OCI-LY7 (cell line): ENCODE data around the gene MID1. TPM values are rescaled to one million over a fixed set of nuclear protein-coding genes. Genes with fewer than 3 reads are reported as not detected.

ENCODE experiments used
- BruUV-seq: library from RNA; stranded (reverse); fragments of 400-500 nt; replicated peaks from 2 replicates; lab custom pipeline; 2021; lab: Mats Ljungman, UMichigan
- CTCF ChIA-PET: fragments of 300-600 bp; sonication (Branson Sonifier 250); formaldehyde crosslinking; loops from one replicate; lab custom pipeline; 2022; ENCODE audit warnings: antibody characterized with exemption; ENCODE audit not compliant: unreplicated experiment; lab: Charles Lee
- POLR2A ChIA-PET: fragments of 300-600 bp; sonication (Branson Sonifier 250); formaldehyde crosslinking; loops from one replicate; lab custom pipeline; 2022; ENCODE audit warnings: antibody characterized with exemption; lab: Charles Lee
- DNase-seq: peaks from one replicate; pipeline ENCODE4 v3.0.0-alpha.2; 2015; ENCODE audit warnings: low spot score
- H2AFZ ChIP-seq: fragments of 200-600 bp; sonication (generic), shearing (Covaris generic); 2 replicates; pipeline ENCODE4 v1.6.1; 2014; ENCODE audit warnings: mild to moderate bottlenecking, antibody characterized with exemption, low read length, moderate library complexity
- H3K27ac ChIP-seq: fragments of 200-600 bp; sonication (generic); 2 replicates; pipeline ENCODE4 v1.5.1; 2014; ENCODE audit warnings: mixed run types, low read depth, mild to moderate bottlenecking, moderate library complexity, low read length, inconsistent platforms; ENCODE audit not compliant: poor library complexity, severe bottlenecking
- H3K36me3 ChIP-seq: fragments of 200-600 bp; sonication (generic); 2 replicates; pipeline ENCODE4 v1.6.1; 2014; ENCODE audit warnings: mild to moderate bottlenecking, antibody characterized with exemption, low read length, moderate library complexity, mixed read lengths; ENCODE audit not compliant: insufficient read depth
- H3K4me1 ChIP-seq: fragments of 200-600 bp; sonication (generic); 2 replicates; pipeline ENCODE4 v1.5.1; 2014; ENCODE audit warnings: mild to moderate bottlenecking, low read length; ENCODE audit not compliant: insufficient read depth, poor library complexity, severe bottlenecking
- H3K4me2 ChIP-seq: fragments of 200-600 bp; sonication (generic); 2 replicates; pipeline ENCODE4 v1.6.1; 2014; ENCODE audit warnings: mild to moderate bottlenecking, low read length
- H3K4me3 ChIP-seq: fragments of 200-600 bp; sonication (generic); 2 replicates; pipeline ENCODE4 v1.5.1; 2014; ENCODE audit warnings: mild to moderate bottlenecking, low read depth, low read length; ENCODE audit not compliant: poor library complexity, severe bottlenecking
- H3K79me2 ChIP-seq: fragments of 200-600 bp; sonication (generic); 2 replicates; pipeline ENCODE4 v1.6.1; 2016; ENCODE audit warnings: low read depth, mild to moderate bottlenecking, low read length, moderate library complexity, mixed read lengths; ENCODE audit not compliant: insufficient read depth
- H3K9me2 ChIP-seq: fragments of 200-600 bp; sonication (generic); 2 replicates; pipeline ENCODE4 v1.6.1; 2016; ENCODE audit warnings: mild to moderate bottlenecking, low read length, mixed read lengths; ENCODE audit not compliant: insufficient read depth
- H3K9me3 ChIP-seq: fragments of 200-600 bp; sonication (generic); 2 replicates; pipeline ENCODE4 v1.6.1; 2014; ENCODE audit warnings: mild to moderate bottlenecking, mixed run types, low read length, mixed read lengths
- H4K20me1 ChIP-seq: fragments of 200-600 bp; sonication (generic); 2 replicates; pipeline ENCODE4 v1.6.1; 2014; ENCODE audit warnings: mild to moderate bottlenecking, antibody characterized with exemption, low read length, moderate library complexity, mixed read lengths; ENCODE audit not compliant: insufficient read depth
- CTCF ChIP-seq: fragments of 200-600 bp; sonication (generic); conservative IDR thresholded peaks from 2 replicates; pipeline ENCODE4 v1.5.1; 2014; ENCODE audit warnings: mild to moderate bottlenecking, antibody characterized with exemption, low read length, moderate library complexity, mixed read lengths
- EZH2phosphoT487 ChIP-seq: fragments of 200-600 bp; sonication (generic); IDR thresholded peaks from 2 replicates; pipeline ENCODE4 v1.6.1; 2018; ENCODE audit warnings: low read depth, borderline replicate concordance, mild to moderate bottlenecking, mixed run types, antibody characterized with exemption, low read length, moderate library complexity, mixed read lengths
- intact Hi-C: fragments of 100-400 bp; cut with micrococcal nuclease; formaldehyde crosslinking; loops from one replicate; pipeline ENCODE4 v1.10.0; 2022; ENCODE audit not compliant: unreplicated experiment
- total RNA-seq, 2 experiments: library from RNA; depleted of rRNA in 1 of 2; stranded (reverse); fragments of >200 nt in 1 of 2; shearing (Covaris generic) in 1 of 2; gene quantifications; 2 replicates each; pipeline ENCODE4 v1.2.3, GENCODE V29; 2014 to 2022

Gene MID1
- total RNA-seq, 2 experiments from 2014 or later = 0.76 to 1.0 TPM

- no peak for DNase-seq
- no peak overlapping the region for H3K4me3 ChIP-seq
- ChIA-PET CTCF (no interaction called here), POLR2A (interaction anchor here (1.0 kb wide), 1 partner anchor 8 kb away, joined by 3 read pairs; no protein-coding TSS in a partner anchor)
- H3K36me3 ChIP-seq = no peaks in the 10 kb centered on the region
- no peaks in the 10 kb centered on the region for H3K9me3 ChIP-seq
- H3K9me2 ChIP-seq = no peaks in the 10 kb centered on the region
- no peak overlapping the region for H3K4me2 ChIP-seq
- intact Hi-C loops = no loop called here
- H3K27ac ChIP-seq = no peak overlapping the region
- no peak for TF ChIP-seq CTCF
- no peak for TF ChIP-seq EZH2phosphoT487
- H3K4me1 ChIP-seq = no peaks in the 10 kb centered on the region
- H2AFZ ChIP-seq = no peak overlapping the region
- no peaks in the 10 kb centered on the region for H4K20me1 ChIP-seq
- H3K79me2 ChIP-seq = no peaks in the 10 kb centered on the region
- BruUV-seq = no TSS peak
Observed at GRCh38 chrX:10453945-10454344, 166.4 kb downstream of the MID1 start.

- Histone ChIP-seq H3K4me1 (no peaks in the 10 kb centered on the region), H3K9me3 (no peaks in the 10 kb centered on the region), H3K4me3 (no peak overlapping the region), H3K36me3 (no peaks in the 10 kb centered on the region), H2AFZ (no peak overlapping the region), H3K9me2 (no peaks in the 10 kb centered on the region), H3K4me2 (no peak overlapping the region), H3K79me2 (no peaks in the 10 kb centered on the region), H3K27ac (no peak overlapping the region), H4K20me1 (no peaks in the 10 kb centered on the region)
- TF ChIP-seq EZH2phosphoT487 = no peak
- TF ChIP-seq CTCF = no peak
- CTCF ChIA-PET = no interaction called here
- intact Hi-C loops = no loop called here
- no peak for DNase-seq
- POLR2A ChIA-PET = no interaction called here
- BruUV-seq = no TSS peak
Observed at GRCh38 chrX:10450959-10451355, 169.4 kb downstream of the MID1 start.

GRCh38 chrX:10450229-10450958 lies 170.0 kb downstream of the MID1 start:
- TF ChIP-seq EZH2phosphoT487 (no peak), CTCF (no peak)
- Histone ChIP-seq H3K79me2 (no peaks in the 10 kb centered on the region), H3K4me3 (no peak overlapping the region), H3K9me2 (no peaks in the 10 kb centered on the region), H3K36me3 (no peaks in the 10 kb centered on the region), H4K20me1 (no peaks in the 10 kb centered on the region), H3K9me3 (no peaks in the 10 kb centered on the region), H2AFZ (no peak overlapping the region), H3K4me1 (no peaks in the 10 kb centered on the region), H3K4me2 (no peak overlapping the region), H3K27ac (no peak overlapping the region)
- ChIA-PET CTCF (no interaction called here), POLR2A (no interaction called here)
- no peak for DNase-seq
- BruUV-seq = no TSS peak
- intact Hi-C loops = no loop called here
